ENCODE results near the gene HPCAL4.

GRCh38 chr1:39683591-39684312 lies 7.5 kb downstream of the HPCAL4 start:
- TF ChIP-seq EZH2 (optimal IDR thresholded peaks at IDR 0.05; ENCODE audit: low read depth, low read length) (no peak), EZH2phosphoT487 (IDR thresholded peaks at IDR 0.05; ENCODE audit: low read length) (no peak)
- TF ChIP-seq, protein P1, sequence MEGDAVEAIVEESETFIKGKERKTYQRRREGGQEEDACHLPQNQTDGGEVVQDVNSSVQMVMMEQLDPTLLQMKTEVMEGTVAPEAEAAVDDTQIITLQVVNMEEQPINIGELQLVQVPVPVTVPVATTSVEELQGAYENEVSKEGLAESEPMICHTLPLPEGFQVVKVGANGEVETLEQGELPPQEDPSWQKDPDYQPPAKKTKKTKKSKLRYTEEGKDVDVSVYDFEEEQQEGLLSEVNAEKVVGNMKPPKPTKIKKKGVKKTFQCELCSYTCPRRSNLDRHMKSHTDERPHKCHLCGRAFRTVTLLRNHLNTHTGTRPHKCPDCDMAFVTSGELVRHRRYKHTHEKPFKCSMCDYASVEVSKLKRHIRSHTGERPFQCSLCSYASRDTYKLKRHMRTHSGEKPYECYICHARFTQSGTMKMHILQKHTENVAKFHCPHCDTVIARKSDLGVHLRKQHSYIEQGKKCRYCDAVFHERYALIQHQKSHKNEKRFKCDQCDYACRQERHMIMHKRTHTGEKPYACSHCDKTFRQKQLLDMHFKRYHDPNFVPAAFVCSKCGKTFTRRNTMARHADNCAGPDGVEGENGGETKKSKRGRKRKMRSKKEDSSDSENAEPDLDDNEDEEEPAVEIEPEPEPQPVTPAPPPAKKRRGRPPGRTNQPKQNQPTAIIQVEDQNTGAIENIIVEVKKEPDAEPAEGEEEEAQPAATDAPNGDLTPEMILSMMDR (IDR thresholded peaks at IDR 0.05; ENCODE audit: low read length): no peak
